Measurements from ENCODE around the gene SMIM41. TPM values are rescaled to one million over a fixed set of nuclear protein-coding genes. Genes with fewer than 3 reads are reported as not detected.

Gene SMIM41
- total RNA-seq, 1 experiment from 2014 or later = not detected

DNA sequence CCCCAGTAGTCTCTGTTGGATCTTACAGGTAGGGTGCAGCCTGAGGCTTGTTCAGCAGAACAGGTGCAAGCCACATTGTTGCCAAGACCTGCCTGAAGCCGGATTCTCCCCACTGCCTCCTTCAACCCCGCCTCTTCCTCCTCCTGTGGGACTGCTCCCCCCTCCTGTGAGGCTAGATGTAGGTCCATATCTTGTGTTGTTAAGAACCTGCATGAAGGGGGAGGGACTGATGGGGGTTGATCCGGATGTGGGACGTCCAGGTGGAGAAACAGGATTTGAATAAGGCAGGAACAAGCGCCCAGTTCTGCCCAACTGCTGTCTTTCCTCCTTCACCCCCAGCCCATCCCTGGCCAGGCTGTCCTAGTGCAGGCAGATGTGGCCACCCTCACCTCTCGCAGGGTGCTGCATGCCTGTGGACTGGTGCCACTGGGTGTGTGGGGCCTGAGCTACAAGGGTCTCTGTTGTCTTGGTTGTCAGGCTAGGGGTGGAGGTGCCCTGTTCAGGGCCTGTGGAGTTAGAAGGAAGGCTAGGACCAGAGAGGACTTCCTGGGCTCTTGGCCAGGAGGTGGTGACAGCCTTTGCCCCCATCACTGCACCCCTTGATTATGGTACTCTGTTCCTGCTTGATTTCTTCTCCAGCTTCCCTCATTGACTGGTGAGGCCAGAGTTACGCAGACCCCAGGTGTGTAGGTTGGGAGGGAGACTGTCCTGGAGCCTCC is 26.9 kb upstream of the SMIM41 start:
- Histone ChIP-seq H3K27me3 (replicated peaks; ENCODE audit: control insufficient read depth, insufficient read depth, low read length) (no peaks in the 10 kb centered on the region), H3K36me3 (ENCODE audit: control insufficient read depth, insufficient read depth, low read length) (0 out of 2 replicates have a peak, but pooled peaks cover 2% of the 10 kb centered on the region), H3K9me3 (no peaks in the 10 kb centered on the region), H3K4me3 (ENCODE audit: low read depth, low read length) (peak overlapping the region; percentile 60), H3K4me1 (peaks cover 23% of the 10 kb centered on the region)
- H3K27ac Mint-ChIP-seq (ENCODE audit: unreplicated experiment) = peak overlapping the region; percentile 68
- DNase-seq = no peak
- peaks cover 34% of the 10 kb centered on the region for H3K36me3 Mint-ChIP-seq (ENCODE audit: insufficient read depth, unreplicated experiment)
- TF ChIP-seq, protein P1, sequence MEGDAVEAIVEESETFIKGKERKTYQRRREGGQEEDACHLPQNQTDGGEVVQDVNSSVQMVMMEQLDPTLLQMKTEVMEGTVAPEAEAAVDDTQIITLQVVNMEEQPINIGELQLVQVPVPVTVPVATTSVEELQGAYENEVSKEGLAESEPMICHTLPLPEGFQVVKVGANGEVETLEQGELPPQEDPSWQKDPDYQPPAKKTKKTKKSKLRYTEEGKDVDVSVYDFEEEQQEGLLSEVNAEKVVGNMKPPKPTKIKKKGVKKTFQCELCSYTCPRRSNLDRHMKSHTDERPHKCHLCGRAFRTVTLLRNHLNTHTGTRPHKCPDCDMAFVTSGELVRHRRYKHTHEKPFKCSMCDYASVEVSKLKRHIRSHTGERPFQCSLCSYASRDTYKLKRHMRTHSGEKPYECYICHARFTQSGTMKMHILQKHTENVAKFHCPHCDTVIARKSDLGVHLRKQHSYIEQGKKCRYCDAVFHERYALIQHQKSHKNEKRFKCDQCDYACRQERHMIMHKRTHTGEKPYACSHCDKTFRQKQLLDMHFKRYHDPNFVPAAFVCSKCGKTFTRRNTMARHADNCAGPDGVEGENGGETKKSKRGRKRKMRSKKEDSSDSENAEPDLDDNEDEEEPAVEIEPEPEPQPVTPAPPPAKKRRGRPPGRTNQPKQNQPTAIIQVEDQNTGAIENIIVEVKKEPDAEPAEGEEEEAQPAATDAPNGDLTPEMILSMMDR (IDR thresholded peaks at IDR 0.05; ENCODE audit: insufficient read depth in 1 of 2, low read depth in 1 of 2, low read length in 1 of 2, severe bottlenecking in 1 of 2, unreplicated experiment in 1 of 2) = no peak
- H3K4me1 Mint-ChIP-seq (ENCODE audit: low read depth, unreplicated experiment) = peaks cover 22% of the 10 kb centered on the region
- CTCF ChIA-PET = interaction anchor here (1.9 to 3.9 kb wide), 2 partner anchors 23 to 27 kb away, joined by 6 to 56 read pairs; no protein-coding TSS in a partner anchor
- no peaks in the 10 kb centered on the region for H3K27me3 Mint-ChIP-seq (ENCODE audit: insufficient read depth, unreplicated experiment)
- POLR2A ChIA-PET = interaction anchor here (2.4 kb wide), 1 partner anchor 15 kb away, joined by 41 read pairs; no protein-coding TSS in a partner anchor
- H3K4me3 Mint-ChIP-seq (ENCODE audit: unreplicated experiment) = peak overlapping the region; percentile 84
- no TSS peak for BruUV-seq (replicated peaks)
- no peaks in the 10 kb centered on the region for H3K9me3 Mint-ChIP-seq (ENCODE audit: unreplicated experiment)
- intact Hi-C loops (cut with micrococcal nuclease; ENCODE audit: unreplicated experiment) = loop anchor here (5.0 kb wide), 1 partner anchor 875 kb away; no protein-coding TSS in a partner anchor

GRCh38 chr12:52053536-52054209 is 25.8 kb upstream of the SMIM41 start:
- H3K4me1 Mint-ChIP-seq (ENCODE audit: low read depth, unreplicated experiment) = peaks cover 22% of the 10 kb centered on the region
- CTCF ChIA-PET = interaction anchor here (1.7 to 3.9 kb wide), 2 partner anchors 28 kb away, joined by 4 to 56 read pairs; no protein-coding TSS in a partner anchor
- Histone ChIP-seq H3K9me3 (no peaks in the 10 kb centered on the region), H3K4me1 (peaks cover 23% of the 10 kb centered on the region), H3K4me3 (ENCODE audit: low read depth, low read length) (no peak overlapping the region), H3K36me3 (ENCODE audit: control insufficient read depth, insufficient read depth, low read length) (0 out of 2 replicates have a peak, but pooled peaks cover 2% of the 10 kb centered on the region), H3K27me3 (replicated peaks; ENCODE audit: control insufficient read depth, insufficient read depth, low read length) (no peaks in the 10 kb centered on the region)
- DNase-seq = no peak
- H3K36me3 Mint-ChIP-seq (ENCODE audit: insufficient read depth, unreplicated experiment) = peaks cover 34% of the 10 kb centered on the region
- intact Hi-C loops (cut with micrococcal nuclease; ENCODE audit: unreplicated experiment) = loop anchor here (5.0 kb wide), 1 partner anchor 874 kb away; no protein-coding TSS in a partner anchor
- H3K27ac Mint-ChIP-seq (ENCODE audit: unreplicated experiment) = no peak overlapping the region
- no peaks in the 10 kb centered on the region for H3K9me3 Mint-ChIP-seq (ENCODE audit: unreplicated experiment)
- no peak overlapping the region for H3K4me3 Mint-ChIP-seq (ENCODE audit: unreplicated experiment)
- TF ChIP-seq, protein P1 (IDR thresholded peaks at IDR 0.05; ENCODE audit: insufficient read depth in 1 of 2, low read depth in 1 of 2, low read length in 1 of 2, severe bottlenecking in 1 of 2, unreplicated experiment in 1 of 2) = no peak
- POLR2A ChIA-PET = no interaction called here
- no TSS peak for BruUV-seq (replicated peaks)
- H3K27me3 Mint-ChIP-seq (ENCODE audit: insufficient read depth, unreplicated experiment) = no peaks in the 10 kb centered on the region

DNA sequence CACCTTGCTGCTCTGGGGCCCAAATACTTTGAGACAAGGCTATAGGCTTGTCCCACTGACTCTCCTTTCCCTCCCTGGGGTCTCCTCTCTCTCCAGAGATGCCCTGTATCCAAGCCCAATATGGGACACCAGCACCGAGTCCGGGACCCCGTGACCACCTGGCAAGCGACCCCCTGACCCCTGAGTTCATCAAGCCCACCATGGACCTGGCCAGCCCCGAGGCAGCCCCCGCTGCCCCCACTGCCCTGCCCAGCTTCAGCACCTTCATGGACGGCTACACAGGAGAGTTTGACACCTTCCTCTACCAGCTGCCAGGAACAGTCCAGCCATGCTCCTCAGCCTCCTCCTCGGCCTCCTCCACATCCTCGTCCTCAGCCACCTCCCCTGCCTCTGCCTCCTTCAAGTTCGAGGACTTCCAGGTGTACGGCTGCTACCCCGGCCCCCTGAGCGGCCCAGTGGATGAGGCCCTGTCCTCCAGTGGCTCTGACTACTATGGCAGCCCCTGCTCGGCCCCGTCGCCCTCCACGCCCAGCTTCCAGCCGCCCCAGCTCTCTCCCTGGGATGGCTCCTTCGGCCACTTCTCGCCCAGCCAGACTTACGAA is 25.2 kb upstream of the SMIM41 start:
- DNase-seq = no peak
- TF ChIP-seq, protein P1 (IDR thresholded peaks at IDR 0.05; ENCODE audit: insufficient read depth in 1 of 2, low read depth in 1 of 2, low read length in 1 of 2, severe bottlenecking in 1 of 2, unreplicated experiment in 1 of 2) = no peak
- ChIA-PET CTCF (interaction anchor here (1.7 kb wide), 1 partner anchor 29 kb away, joined by 4 read pairs; no protein-coding TSS in a partner anchor), POLR2A (interaction anchor here (0.6 kb wide), 1 partner anchor 13 kb away, joined by 5 read pairs; no protein-coding TSS in a partner anchor)
- Mint-ChIP-seq H3K9me3 (ENCODE audit: unreplicated experiment) (no peaks in the 10 kb centered on the region), H3K27ac (ENCODE audit: unreplicated experiment) (no peak overlapping the region), H3K4me3 (ENCODE audit: unreplicated experiment) (no peak overlapping the region), H3K4me1 (ENCODE audit: low read depth, unreplicated experiment) (peaks cover 17% of the 10 kb centered on the region), H3K27me3 (ENCODE audit: insufficient read depth, unreplicated experiment) (no peaks in the 10 kb centered on the region), H3K36me3 (ENCODE audit: insufficient read depth, unreplicated experiment) (peaks cover 34% of the 10 kb centered on the region)
- H3K27me3 ChIP-seq (replicated peaks; ENCODE audit: control insufficient read depth, insufficient read depth, low read length) = no peaks in the 10 kb centered on the region
- BruUV-seq (replicated peaks) = no TSS peak
- H3K9me3 ChIP-seq = no peaks in the 10 kb centered on the region
- peaks cover 19% of the 10 kb centered on the region for H3K4me1 ChIP-seq
- H3K36me3 ChIP-seq (ENCODE audit: control insufficient read depth, insufficient read depth, low read length) = 0 out of 2 replicates have a peak, but pooled peaks cover 2% of the 10 kb centered on the region
- intact Hi-C loops (cut with micrococcal nuclease; ENCODE audit: unreplicated experiment) = loop anchor here (5.0 kb wide), 1 partner anchor 873 kb away; no protein-coding TSS in a partner anchor
- no peak overlapping the region for H3K4me3 ChIP-seq (ENCODE audit: low read depth, low read length)
